ENCODE results near the gene HHATL. TPM values are rescaled to one million over a fixed set of nuclear protein-coding genes. Genes with fewer than 3 reads are reported as not detected.

Gene HHATL
- total and polyA plus RNA-seq, 4 donors, result 1.4 to 1.5 TPM; not detected in 2

GRCh38 chr3:42698216-42698910 lies 4.2 kb downstream of the HHATL start:
- Histone ChIP-seq H3K27ac (ENCODE audit: low read depth in 1 of 2, low read length in 2 of 2) (no peak overlapping the region), H3K9me3 (ENCODE audit: control insufficient read depth, low read length) (no peaks in the 10 kb centered on the region), H3K4me1 (ENCODE audit: control insufficient read depth in 1 of 2, insufficient read depth in 2 of 2, low read length in 2 of 2) (no peaks in the 10 kb centered on the region), H3K36me3 (ENCODE audit: control insufficient read depth in 1 of 2, insufficient read depth in 2 of 2, low read length in 1 of 2) (no peaks in the 10 kb centered on the region), H3K4me3 (ENCODE audit: low read length in 2 of 2) (no peak overlapping the region), H3K27me3 (ENCODE audit: control insufficient read depth in 1 of 2, insufficient read depth in 2 of 2, low read length in 1 of 2) (no peaks in the 10 kb centered on the region)
- no peak for ATAC-seq (ENCODE audit: low FRiP score)
- intact Hi-C loops (cut with DNase I), result no loop called here
- DNase-seq, result no peak
- WGBS, 2 donors, result 97 to 98% methylated on average over 7 of the region's 7 CpGs

- H3K4me3 ChIP-seq (ENCODE audit: low read length in 2 of 2), result no peak overlapping the region
- ATAC-seq (ENCODE audit: low FRiP score), result no peak
- H3K4me1 ChIP-seq (ENCODE audit: control insufficient read depth in 1 of 2, insufficient read depth in 2 of 2, low read length in 2 of 2), result no peaks in the 10 kb centered on the region
- H3K9me3 ChIP-seq (ENCODE audit: control insufficient read depth, low read length), result no peaks in the 10 kb centered on the region
- no peaks in the 10 kb centered on the region for H3K36me3 ChIP-seq (ENCODE audit: control insufficient read depth in 1 of 2, insufficient read depth in 2 of 2, low read length in 1 of 2)
- intact Hi-C loops (cut with DNase I), result no loop called here
- peak; percentile 32 to 64 for DNase-seq
- 88 to 92% methylated on average over 18 of the region's 18 CpGs for WGBS, 2 donors
- H3K27ac ChIP-seq (ENCODE audit: low read depth in 1 of 2, low read length in 2 of 2), result no peak overlapping the region
- H3K27me3 ChIP-seq (ENCODE audit: control insufficient read depth in 1 of 2, insufficient read depth in 2 of 2, low read length in 1 of 2), result no peaks in the 10 kb centered on the region
These were observed 5.1 kb downstream of the HHATL start for GRCh38 chr3:42697289-42698051.

- 82 to 84% methylated on average over 19 of the region's 19 CpGs for WGBS, 2 donors
- peak; percentile 26 to 57 for DNase-seq
- H3K4me3 ChIP-seq (ENCODE audit: low read length in 2 of 2), result no peak overlapping the region
- H3K36me3 ChIP-seq (ENCODE audit: control insufficient read depth in 1 of 2, insufficient read depth in 2 of 2, low read length in 1 of 2), result no peaks in the 10 kb centered on the region
- ATAC-seq (ENCODE audit: low FRiP score), result no peak
- no peaks in the 10 kb centered on the region for H3K27me3 ChIP-seq (ENCODE audit: control insufficient read depth in 1 of 2, insufficient read depth in 2 of 2, low read length in 1 of 2)
- H3K9me3 ChIP-seq (ENCODE audit: control insufficient read depth, low read length), result no peaks in the 10 kb centered on the region
- intact Hi-C loops (cut with DNase I), result no loop called here
- no peak overlapping the region for H3K27ac ChIP-seq (ENCODE audit: low read depth in 1 of 2, low read length in 2 of 2)
- H3K4me1 ChIP-seq (ENCODE audit: control insufficient read depth in 1 of 2, insufficient read depth in 2 of 2, low read length in 2 of 2), result no peaks in the 10 kb centered on the region
These were observed 6.0 kb downstream of the HHATL start for GRCh38 chr3:42696356-42697288.

- Histone ChIP-seq H3K27me3 (ENCODE audit: control insufficient read depth in 1 of 2, insufficient read depth in 2 of 2, low read length in 1 of 2) (no peaks in the 10 kb centered on the region), H3K4me1 (ENCODE audit: control insufficient read depth in 1 of 2, insufficient read depth in 2 of 2, low read length in 2 of 2) (no peaks in the 10 kb centered on the region), H3K4me3 (ENCODE audit: low read length in 2 of 2) (no peak overlapping the region), H3K36me3 (ENCODE audit: control insufficient read depth in 1 of 2, insufficient read depth in 2 of 2, low read length in 1 of 2) (no peaks in the 10 kb centered on the region), H3K27ac (ENCODE audit: low read depth in 1 of 2, low read length in 2 of 2) (no peak overlapping the region), H3K9me3 (ENCODE audit: control insufficient read depth, low read length) (no peaks in the 10 kb centered on the region)
- ATAC-seq (ENCODE audit: low FRiP score) (no peak), DNase-seq (no peak)
- intact Hi-C loops (cut with DNase I), result no loop called here
These were observed 8.2 kb downstream of the HHATL start for GRCh38 chr3:42694366-42694765.

- Histone ChIP-seq H3K4me3 (ENCODE audit: low read length in 2 of 2) (no peak overlapping the region), H3K27ac (ENCODE audit: low read depth in 1 of 2, low read length in 2 of 2) (no peak overlapping the region), H3K27me3 (ENCODE audit: control insufficient read depth in 1 of 2, insufficient read depth in 2 of 2, low read length in 1 of 2) (no peaks in the 10 kb centered on the region), H3K36me3 (ENCODE audit: control insufficient read depth in 1 of 2, insufficient read depth in 2 of 2, low read length in 1 of 2) (no peaks in the 10 kb centered on the region), H3K4me1 (ENCODE audit: control insufficient read depth in 1 of 2, insufficient read depth in 2 of 2, low read length in 2 of 2) (no peaks in the 10 kb centered on the region), H3K9me3 (ENCODE audit: control insufficient read depth, low read length) (no peaks in the 10 kb centered on the region)
- intact Hi-C loops (cut with DNase I), result no loop called here
- no peak for ATAC-seq (ENCODE audit: low FRiP score)
- WGBS, 2 donors, result 88 to 96% methylated on average over 4 of the region's 4 CpGs
- peak; percentile 26 to 54 for DNase-seq
These were observed 9.1 kb downstream of the HHATL start for GRCh38 chr3:42693530-42693930.

- WGBS, 2 donors, result 95 to 96% methylated on average over 17 of the region's 17 CpGs
- H3K27ac ChIP-seq (ENCODE audit: low read depth in 1 of 2, low read length in 2 of 2), result no peak overlapping the region
- no peaks in the 10 kb centered on the region for H3K4me1 ChIP-seq (ENCODE audit: control insufficient read depth in 1 of 2, insufficient read depth in 2 of 2, low read length in 2 of 2)
- no peak overlapping the region for H3K4me3 ChIP-seq (ENCODE audit: low read length in 2 of 2)
- no peaks in the 10 kb centered on the region for H3K27me3 ChIP-seq (ENCODE audit: control insufficient read depth in 1 of 2, insufficient read depth in 2 of 2, low read length in 1 of 2)
- H3K9me3 ChIP-seq (ENCODE audit: control insufficient read depth, low read length), result no peaks in the 10 kb centered on the region
- DNase-seq, result peak; percentile 29 to 61
- ATAC-seq (ENCODE audit: low FRiP score), result no peak
- intact Hi-C loops (cut with DNase I), result no loop called here
- H3K36me3 ChIP-seq (ENCODE audit: control insufficient read depth in 1 of 2, insufficient read depth in 2 of 2, low read length in 1 of 2), result no peaks in the 10 kb centered on the region
These were observed 9.7 kb downstream of the HHATL start for GRCh38 chr3:42692667-42693529.

- 83 to 88% methylated on average over 13 of the region's 13 CpGs for WGBS, 2 donors
- DNase-seq, result peak; percentile 37 to 68
- Histone ChIP-seq H3K27me3 (ENCODE audit: control insufficient read depth in 1 of 2, insufficient read depth in 2 of 2, low read length in 1 of 2) (no peaks in the 10 kb centered on the region), H3K27ac (ENCODE audit: low read depth in 1 of 2, low read length in 2 of 2) (no peak overlapping the region), H3K9me3 (ENCODE audit: control insufficient read depth, low read length) (no peaks in the 10 kb centered on the region), H3K4me1 (ENCODE audit: control insufficient read depth in 1 of 2, insufficient read depth in 2 of 2, low read length in 2 of 2) (no peaks in the 10 kb centered on the region), H3K4me3 (ENCODE audit: low read length in 2 of 2) (no peak overlapping the region), H3K36me3 (ENCODE audit: control insufficient read depth in 1 of 2, insufficient read depth in 2 of 2, low read length in 1 of 2) (no peaks in the 10 kb centered on the region)
- no peak for ATAC-seq (ENCODE audit: low FRiP score)
- intact Hi-C loops (cut with DNase I), result no loop called here
These were observed 10.6 kb downstream of the HHATL start for GRCh38 chr3:42691816-42692666.

Measured in aorta (tissue), 5 donors.